ENCODE measurements around the gene MYO7A.

Gene MYO7A

GRCh38 chr11:77147036-77147315, 18.9 kb downstream of the MYO7A start:
- DNase-seq (ENCODE audit: low spot score): no peak

GRCh38 chr11:77147668-77148321, 19.7 kb downstream of the MYO7A start:
- DNase-seq (ENCODE audit: low spot score): peak; percentile 27

- DNase-seq (ENCODE audit: low spot score): no peak
Measured at GRCh38 chr11:77148963-77149715, 21.1 kb downstream of the MYO7A start.

- no peak for DNase-seq (ENCODE audit: low spot score)
Measured at GRCh38 chr11:77149716-77150392, 21.8 kb downstream of the MYO7A start.

DNA sequence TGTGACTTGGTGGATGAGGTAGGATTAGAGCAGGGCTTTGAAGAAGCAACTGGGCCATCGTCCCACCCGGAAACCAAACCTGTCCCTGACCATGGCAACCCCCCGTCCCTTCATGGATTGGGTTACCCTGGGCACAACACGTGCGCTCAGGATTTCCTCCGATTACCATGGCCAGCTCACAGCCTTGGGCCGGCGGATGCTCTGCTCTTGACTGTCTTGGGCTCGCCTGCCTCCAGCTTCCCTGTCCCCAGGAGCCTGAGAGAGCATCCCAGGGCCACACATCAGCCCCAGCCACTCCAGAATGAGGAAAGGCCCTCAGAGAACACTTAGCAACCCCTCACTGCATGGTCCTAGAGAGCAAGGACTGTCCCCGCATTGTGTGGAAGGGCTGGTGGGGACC, 22.8 kb downstream of the MYO7A start:
- no peak for DNase-seq (ENCODE audit: low spot score)

DNA sequence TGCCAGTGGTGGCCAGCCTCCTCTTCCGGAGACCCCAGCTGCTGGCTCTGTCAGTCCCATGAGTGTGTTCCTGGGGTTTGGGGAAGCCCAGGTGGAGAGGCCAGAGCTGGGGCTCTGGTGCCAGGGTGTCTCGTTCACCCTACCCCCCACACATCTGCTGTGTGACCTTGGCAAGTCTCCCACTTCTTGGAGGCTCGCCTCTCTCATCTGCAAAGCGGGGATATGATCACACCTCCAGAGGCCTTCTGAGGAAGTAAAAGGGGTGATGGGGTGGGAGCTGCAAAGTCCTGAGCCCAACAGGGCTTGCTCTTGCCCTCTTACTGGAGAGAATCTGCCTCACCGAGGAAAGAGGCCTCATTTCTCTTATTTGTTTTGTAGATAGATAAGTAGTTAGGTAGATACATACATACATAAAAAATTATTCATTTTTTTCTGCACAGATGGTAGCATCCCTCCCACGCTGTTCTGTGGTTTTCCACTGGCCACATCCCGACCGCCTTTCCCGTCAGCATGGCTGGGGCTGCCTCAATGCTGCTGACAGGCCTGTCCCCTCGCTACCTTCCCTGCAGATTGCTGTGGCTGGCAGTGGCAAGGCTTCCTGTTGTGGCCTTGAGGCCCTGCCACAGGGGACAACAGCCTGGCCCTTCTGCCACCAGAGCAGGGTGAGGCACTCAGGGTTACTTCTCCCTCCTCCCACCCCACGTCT, 23.9 kb downstream of the MYO7A start:
- peak; percentile 24 for DNase-seq (ENCODE audit: low spot score)

- DNase-seq (ENCODE audit: low spot score): no peak
Measured at GRCh38 chr11:77152846-77153245, 24.8 kb downstream of the MYO7A start.

DNA sequence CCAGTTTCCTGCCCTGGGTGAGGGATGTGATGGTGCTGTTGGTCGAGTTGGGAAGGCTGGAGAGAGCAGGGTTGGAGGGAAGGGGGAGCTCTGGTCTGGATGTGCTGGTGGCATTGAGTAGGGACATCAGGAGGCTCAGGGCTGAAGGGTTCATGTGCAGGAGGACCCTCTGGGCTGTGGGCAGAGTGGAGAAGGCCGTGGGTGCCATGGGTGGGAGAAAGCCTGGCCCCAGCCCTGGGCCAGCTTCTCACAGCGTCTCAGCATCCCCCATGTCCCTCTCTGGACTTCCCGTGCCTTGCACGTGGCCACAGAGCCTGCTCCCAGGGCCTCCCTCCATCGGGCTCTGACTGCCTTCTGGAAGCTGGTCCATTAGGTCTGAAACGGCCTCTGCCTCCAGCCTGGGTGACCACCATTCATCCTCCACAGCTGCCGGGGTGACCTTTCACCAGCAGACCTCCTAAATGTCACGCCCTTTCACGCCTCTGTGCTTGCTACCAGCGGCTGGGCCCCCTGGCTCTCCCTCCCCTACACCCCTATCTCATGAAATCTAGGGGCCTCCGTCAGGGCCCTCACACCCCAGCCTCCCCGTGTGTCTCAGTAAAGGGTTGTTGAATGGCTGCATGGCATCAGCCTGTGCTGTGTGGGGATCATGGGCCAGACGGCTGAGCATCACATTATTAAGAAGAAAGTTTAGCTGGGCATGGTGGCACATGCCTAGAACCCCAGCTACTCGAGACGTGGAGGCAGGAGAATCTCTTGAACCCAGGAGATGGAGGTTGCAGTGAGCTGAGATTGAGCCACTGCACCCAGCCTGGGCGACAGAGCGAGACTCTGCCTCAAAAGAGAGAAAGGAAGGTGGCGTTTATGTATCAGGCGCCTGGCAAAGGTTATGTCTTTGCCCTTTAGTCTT, 25.5 kb downstream of the MYO7A start:
- no peak for DNase-seq (ENCODE audit: low spot score)

DNA sequence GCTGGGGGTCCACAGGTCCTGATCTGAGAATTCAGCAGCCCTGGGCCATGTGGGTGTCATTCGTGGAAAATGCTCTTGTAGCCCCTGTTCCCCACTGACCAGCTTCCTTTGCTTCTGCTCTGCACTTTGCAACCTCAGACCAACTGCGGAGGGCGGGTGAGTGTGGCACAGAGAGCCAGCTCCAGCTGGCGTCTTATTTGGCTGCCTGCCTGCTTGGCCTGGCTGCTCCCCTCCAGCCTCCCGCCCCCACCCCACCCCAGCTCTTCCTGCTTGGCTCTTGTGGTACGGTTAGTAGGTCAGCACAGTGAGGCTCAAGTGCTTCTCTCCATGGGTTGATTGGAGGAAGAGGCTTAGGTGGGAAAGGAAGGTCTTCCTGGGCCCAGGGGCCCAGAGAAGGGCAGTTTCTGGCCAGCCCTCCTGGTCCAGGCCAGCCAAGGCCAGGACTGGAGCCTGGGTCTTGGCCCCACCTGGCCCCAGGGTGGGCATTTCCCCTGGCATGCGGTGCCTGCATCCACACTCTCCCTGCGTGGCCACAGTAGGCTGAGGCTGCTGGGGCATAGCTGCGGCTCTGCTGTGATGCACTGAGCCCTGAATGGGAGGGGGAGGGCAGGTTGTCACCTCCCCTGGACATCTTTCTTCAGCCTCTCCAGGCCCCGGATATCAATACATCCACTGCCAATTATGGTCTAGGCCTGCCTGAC, 26.5 kb downstream of the MYO7A start:
- no peak for DNase-seq (ENCODE audit: low spot score)

GRCh38 chr11:77155082-77155475, 27.0 kb downstream of the MYO7A start:
- no peak for DNase-seq (ENCODE audit: low spot score)

- DNase-seq (ENCODE audit: low spot score): no peak
Measured at GRCh38 chr11:77155556-77156130, 27.6 kb downstream of the MYO7A start.

GRCh38 chr11:77156396-77157195, 28.6 kb downstream of the MYO7A start:
- DNase-seq (ENCODE audit: low spot score): no peak

GRCh38 chr11:77158041-77158695, 30.1 kb downstream of the MYO7A start:
- DNase-seq (ENCODE audit: low spot score): no peak

- no peak for DNase-seq (ENCODE audit: low spot score)
Measured at GRCh38 chr11:77159219-77159936, 31.3 kb downstream of the MYO7A start.

DNA sequence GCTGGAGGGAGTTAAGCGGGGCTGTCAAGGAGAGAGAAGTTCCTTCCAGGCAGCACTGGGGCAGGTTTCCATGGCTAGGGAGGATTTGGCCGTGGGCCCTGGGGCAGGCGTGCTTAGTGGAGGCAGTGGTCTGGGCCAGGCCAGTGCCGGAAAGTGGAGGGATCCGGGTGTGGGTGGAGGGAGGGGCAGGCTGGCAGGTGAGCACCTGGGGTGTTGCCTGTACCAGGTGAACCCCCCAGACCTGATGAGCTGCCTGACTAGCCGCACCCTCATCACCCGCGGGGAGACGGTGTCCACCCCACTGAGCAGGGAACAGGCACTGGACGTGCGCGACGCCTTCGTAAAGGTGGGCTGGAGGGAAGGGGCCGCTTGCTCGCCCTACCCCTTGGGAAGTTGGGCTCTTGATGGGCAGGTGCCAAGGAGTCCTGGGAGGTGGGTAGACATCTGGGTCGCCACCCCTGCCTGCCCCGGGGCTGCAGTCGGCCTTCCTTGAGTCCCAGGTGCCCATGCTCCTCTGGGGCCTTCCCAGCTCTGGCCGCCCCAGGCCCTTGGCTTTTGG, 32.0 kb downstream of the MYO7A start:
- no peak for DNase-seq (ENCODE audit: low spot score)

- no peak for DNase-seq (ENCODE audit: low spot score)
Measured at GRCh38 chr11:77163271-77163670, 35.2 kb downstream of the MYO7A start.

GRCh38 chr11:77165066-77165465, 37.0 kb downstream of the MYO7A start:
- DNase-seq (ENCODE audit: low spot score): no peak

GRCh38 chr11:77166021-77166420, 38.0 kb downstream of the MYO7A start:
- DNase-seq (ENCODE audit: low spot score): no peak

Measured in CD4-positive, alpha-beta T cell treated with Interleukin-2 at 100 ng/mL for 4 hours (primary cell).